Measurements from ENCODE around the gene PCBP3. TPM values are rescaled to one million over a fixed set of nuclear protein-coding genes. Genes with fewer than 3 reads are reported as not detected.

The PCBP3 gene
- total RNA-seq, 1 donor from 2014 or later, result 1.5 TPM

DNA sequence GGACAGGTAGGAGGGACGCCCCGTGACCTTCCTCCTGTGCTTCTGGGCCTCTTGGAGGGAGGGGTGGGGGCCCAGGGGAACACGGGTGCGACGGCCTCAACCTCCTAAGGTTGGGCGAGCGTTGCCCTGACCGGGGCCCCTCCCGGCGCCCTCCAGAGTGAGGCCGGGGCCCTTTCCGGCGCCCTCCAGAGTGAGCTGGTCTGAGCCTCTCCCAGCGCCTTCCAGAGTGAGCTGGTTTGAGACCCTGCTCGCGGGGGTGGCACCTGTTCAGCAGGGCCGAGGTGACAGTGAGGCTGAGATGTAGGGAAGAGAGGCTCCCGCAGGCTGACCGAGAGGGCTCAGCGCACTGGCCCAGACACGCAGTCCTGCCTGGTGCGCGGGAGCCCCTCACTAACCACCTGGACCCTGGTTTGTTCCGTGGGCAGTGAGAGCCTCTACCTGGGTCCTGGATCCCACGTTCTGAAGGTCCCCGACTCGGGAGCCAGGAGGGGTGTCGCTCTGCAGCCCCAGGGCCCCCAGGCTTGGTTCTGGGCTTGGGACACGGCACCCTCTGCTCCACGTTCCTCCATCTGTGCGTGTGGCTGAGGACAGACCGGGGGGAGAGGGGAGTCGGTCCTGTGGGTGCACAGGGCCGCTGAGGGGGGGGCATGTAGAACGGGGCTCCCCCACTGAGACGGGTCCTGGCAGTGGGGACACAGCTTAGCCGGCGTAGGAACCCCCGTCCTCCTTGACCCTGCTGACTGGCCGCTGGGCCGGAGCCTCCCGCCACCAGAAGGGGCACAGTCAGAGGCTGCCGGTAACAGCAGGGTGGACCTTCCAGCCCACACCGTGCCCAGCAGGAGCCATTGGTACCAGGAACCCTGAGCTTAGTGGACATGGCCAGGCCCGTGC lies 339.5 kb downstream of the PCBP3 start:
- no peak for DNase-seq (ENCODE audit: extremely low read depth, low read depth, low spot score)

- no peak for DNase-seq (ENCODE audit: extremely low read depth, low read depth, low spot score)
These were observed 340.1 kb downstream of the PCBP3 start for GRCh38 chr21:45983649-45983965.

GRCh38 chr21:45983981-45984551 lies 340.5 kb downstream of the PCBP3 start:
- DNase-seq (ENCODE audit: extremely low read depth, low read depth, low spot score), result no peak

DNA sequence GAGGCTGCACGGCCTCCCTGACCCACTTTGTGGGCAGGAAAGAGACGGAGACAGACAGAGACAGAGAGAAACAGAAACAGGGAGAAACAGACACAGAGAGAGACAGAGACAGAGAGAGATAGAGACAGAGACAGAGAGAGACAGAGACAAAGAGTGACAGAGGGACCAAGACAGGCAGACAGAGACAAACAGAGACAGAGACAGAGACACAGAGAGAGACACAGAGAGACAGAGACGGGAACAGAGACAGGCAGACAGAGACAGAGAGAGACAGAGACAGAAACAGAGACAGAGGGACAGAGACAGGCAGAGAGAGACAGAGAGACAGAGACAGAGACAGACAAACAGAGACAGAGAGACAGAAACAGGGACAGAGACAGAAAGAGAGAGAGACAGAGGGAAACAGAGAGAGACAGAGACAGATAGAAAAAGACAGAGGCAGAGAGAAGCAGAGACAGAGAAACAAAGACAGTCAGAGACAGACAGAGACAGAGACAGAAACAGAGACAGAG lies 341.1 kb downstream of the PCBP3 start:
- no peak for DNase-seq (ENCODE audit: extremely low read depth, low read depth, low spot score)

GRCh38 chr21:45985471-45986315 lies 342.2 kb downstream of the PCBP3 start:
- DNase-seq (ENCODE audit: extremely low read depth, low read depth, low spot score), result no peak

GRCh38 chr21:45986316-45987051 lies 343.0 kb downstream of the PCBP3 start:
- no peak for DNase-seq (ENCODE audit: extremely low read depth, low read depth, low spot score)

GRCh38 chr21:45987121-45987711 lies 343.7 kb downstream of the PCBP3 start:
- DNase-seq (ENCODE audit: extremely low read depth, low read depth, low spot score), result no peak

GRCh38 chr21:45988366-45989347 lies 345.1 kb downstream of the PCBP3 start:
- DNase-seq (ENCODE audit: extremely low read depth, low read depth, low spot score), result no peak

- DNase-seq (ENCODE audit: extremely low read depth, low read depth, low spot score), result no peak
These were observed 346.0 kb downstream of the PCBP3 start for GRCh38 chr21:45989355-45990048.

- DNase-seq (ENCODE audit: extremely low read depth, low read depth, low spot score), result no peak
These were observed 346.7 kb downstream of the PCBP3 start for GRCh38 chr21:45990049-45990711.

- no peak for DNase-seq (ENCODE audit: extremely low read depth, low read depth, low spot score)
These were observed 347.4 kb downstream of the PCBP3 start for GRCh38 chr21:45990741-45991605.

DNA sequence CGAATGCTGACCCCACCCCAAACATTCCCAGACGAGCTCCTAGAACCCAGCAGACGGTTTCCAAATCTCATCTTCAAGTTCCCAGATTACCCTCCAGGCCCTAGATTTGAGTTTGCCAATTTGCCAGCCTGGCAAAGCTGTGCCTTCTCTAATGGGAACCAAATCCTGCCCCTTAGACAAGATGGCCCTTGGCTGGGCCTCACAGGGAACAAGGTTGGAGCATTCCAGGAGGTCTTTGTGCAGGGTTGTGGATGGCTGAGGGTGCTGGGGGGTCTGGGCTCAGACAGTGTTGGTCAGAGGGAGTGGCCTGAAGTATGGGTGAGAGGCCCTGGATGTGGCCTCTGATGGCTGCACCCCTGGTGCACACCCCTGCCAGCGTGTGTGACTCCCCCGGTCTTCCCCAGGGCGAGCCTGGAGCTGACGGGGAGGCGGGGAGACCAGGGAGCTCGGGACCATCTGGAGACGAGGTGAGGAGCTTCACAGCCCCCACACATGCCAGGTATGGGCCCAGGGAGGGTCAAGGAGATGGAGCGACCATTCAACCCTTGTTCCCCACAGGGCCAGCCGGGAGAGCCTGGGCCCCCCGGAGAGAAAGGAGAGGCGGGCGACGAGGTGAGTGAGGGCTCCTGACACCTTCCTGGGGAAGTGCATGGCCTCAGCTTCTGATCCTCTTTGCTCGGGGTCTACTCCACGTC lies 348.2 kb downstream of the PCBP3 start:
- no peak for DNase-seq (ENCODE audit: extremely low read depth, low read depth, low spot score)

All from glomerular endothelial cell (primary cell).